NOMO-1 treated with DMSO at 0.1 percent for 48 hours (cell line): ENCODE data around the gene DLGAP3.
A peak's percentile ranks its signal among the peaks of the same experiment; 100 is the strongest.

Experiments
- DNase-seq: peaks from one replicate; lab custom pipeline; 2025; ENCODE audit not compliant: unreplicated experiment; lab: John Stamatoyannopoulos, UW

Gene DLGAP3

DNA sequence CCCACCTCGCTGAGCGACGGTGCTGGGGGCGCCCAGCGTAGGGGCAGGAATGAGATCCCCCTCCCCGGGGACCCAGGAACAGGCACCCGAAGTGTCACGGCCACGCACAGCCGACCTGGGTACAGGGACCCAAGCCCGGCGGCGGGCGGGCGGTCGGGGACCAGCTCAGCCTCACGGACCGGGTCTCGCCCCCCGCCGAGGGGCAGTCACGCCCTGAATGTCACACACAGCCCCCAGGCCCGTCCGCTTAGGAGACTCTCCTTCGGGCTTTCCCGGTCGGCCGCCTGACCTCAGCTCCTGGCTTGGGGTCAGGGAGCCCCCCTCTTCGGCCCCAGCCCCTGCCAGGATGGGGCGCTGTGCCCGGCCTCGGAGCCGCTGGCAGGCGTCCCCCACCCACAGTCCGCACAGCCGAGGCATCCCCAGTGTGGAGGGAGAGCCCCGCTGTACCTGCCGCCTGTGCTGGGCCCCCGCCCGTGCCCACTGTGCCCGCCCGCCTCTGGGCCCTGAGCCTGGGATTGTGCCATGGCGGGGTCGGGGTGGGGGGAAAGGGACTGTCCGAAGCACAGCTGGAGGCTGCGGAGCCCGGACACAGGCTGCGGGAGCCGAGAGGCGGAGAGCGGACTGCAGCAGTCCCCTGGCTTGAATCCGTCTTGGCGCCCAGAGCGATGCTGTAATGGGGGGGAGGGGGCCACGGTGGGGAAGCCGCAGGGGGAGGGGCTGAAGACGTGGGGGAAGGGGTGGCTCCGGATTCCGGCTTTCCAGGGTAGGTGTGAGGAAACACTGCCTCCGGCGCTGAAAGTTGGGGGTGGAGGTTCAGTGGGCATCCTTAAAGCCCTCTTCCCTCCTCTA, 627 bp upstream of the DLGAP3 start:
- no peak for DNase-seq

DNA sequence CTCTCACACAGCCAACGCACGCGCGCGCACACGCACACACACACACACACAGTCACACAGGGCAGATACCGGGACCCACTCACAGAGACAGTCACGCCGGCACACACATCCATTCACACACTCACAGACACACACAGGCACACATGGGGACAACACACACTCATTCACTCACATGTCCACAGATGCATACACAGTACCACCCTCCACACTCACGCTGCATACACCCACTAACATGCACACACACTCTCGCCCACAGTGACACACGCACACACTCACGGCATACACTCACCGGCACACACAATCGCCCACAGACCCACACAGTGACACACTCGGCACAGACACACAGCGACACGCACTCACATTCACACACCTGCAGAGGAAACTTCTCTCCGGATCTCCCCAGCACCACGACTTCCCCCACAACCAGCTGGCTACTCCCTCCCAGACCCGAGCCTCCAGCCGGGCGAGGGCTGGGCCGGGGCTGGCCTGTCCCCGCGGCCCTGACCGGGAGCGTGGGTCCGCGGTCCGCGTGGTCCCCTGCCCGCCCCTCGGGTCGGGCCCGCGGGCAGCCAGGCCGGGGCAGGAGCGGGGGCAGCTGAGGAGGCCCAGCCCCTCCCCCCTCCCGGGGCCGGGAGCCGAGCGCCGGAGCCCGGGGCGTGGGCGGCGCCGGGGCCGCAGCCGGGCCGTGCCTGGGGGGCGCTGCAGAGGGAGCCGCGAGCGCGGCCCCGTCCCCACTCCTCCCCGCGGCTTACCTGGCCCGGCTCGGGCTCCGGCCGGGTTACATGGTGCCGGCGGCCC, 552 bp downstream of the DLGAP3 start:
- no peak for DNase-seq

DNA sequence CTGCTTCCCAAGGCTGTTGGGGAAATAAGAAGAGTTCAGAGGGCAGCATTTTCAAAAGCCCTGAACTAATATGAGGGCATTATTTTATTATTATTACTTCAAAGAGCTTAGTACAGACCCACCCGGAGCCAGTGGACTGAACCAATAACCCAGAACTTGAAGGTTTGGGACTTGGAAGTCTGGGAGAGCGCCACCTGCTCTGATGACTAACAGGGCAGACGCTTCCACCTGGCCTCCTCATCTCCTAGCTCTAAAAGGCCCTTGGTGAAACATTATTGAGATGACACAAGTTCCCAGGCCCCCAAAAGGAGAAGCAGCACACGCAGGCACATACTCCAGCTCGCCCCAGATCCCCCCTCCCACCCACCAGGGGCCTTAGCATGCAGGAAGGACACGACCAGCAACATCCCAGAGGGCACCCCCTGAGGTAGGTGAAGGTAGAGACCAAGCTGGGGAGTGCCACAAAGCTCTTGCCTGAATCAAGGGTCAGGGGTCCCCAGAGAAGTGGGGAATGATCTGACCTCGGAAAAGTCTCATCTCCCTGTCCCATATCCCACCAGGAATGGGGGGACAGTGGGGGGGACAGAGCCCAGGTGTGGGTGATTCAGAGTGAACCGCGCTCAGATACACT, 1.3 kb downstream of the DLGAP3 start:
- no peak for DNase-seq

DNA sequence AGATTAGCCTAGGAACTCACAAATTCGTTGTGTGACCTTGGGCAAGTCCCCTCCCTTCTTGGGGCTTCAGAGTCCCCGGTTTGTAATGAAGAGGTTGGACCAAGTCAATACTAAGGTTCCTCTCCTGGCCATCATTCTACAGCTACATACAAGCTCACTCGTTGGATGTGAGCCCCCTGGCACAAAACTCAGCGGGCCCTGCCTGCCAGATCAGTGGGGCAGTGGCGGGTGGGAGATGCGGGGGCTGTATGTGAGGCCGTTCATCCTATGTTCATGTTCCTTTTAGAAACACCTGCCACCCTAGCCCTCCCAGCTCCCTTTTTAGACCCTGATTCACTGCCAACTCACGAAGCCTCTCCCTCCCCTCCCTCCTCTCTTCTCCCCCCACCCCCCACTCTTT, 2.1 kb downstream of the DLGAP3 start:
- no peak for DNase-seq

DNA sequence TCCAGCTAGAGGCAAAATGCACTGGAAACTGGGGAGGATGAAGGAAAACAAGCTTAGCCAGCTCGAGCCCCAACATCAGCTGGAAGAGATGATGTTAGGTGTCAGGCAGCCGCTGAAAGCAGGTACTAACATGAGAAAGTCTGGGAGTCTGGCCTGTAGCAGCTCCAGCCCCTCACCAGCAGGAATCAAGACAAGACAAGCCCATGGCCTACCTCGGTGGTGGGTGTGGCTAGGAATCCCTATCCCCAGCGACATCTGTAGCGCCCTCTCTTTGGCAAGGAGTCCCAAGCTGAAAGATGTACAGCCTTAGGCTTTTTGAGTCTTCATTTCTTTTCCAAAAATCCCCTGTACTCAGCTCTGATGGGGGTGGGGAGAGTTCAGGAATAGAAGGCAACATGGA, 2.6 kb downstream of the DLGAP3 start:
- DNase-seq: no peak

DNA sequence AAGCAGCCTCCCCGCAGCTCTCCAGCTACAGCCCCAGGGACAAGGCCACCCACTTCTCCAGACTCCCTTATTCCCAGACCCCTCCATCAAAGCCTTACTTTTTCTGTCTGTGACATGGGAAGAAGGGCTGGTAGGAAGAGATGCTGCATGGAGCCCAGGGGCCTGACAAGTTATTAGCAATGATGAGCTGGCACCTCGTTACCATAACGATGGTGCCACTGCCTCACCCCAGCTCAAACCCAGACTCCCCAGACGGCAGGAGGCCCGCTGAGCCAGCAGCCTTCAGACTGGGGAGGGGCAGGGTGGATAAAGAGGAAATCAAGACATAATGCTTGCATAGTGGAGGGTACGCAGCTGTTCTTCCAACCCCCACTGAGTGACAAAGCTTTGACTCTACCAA, 3.3 kb downstream of the DLGAP3 start:
- DNase-seq: no peak

DNA sequence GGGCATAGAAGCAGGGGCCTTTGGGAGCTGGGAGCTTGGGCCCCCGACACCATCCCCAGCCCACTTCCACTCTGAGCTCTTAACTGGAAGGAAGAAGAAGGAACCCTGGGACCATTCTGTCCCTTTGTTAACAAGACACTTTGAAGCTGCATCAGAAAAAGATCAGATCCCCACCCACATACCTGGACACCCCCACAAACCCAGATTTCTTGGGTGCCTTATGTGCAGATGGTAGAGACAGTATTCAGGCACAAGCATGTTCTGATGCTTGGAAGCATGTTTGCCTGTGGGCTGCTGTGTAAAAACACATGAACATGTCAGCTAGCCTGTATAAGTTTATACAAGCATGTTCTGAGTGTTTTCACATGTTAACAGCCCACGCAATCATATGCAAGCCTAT, 3.7 kb downstream of the DLGAP3 start:
- DNase-seq: no peak

DNA sequence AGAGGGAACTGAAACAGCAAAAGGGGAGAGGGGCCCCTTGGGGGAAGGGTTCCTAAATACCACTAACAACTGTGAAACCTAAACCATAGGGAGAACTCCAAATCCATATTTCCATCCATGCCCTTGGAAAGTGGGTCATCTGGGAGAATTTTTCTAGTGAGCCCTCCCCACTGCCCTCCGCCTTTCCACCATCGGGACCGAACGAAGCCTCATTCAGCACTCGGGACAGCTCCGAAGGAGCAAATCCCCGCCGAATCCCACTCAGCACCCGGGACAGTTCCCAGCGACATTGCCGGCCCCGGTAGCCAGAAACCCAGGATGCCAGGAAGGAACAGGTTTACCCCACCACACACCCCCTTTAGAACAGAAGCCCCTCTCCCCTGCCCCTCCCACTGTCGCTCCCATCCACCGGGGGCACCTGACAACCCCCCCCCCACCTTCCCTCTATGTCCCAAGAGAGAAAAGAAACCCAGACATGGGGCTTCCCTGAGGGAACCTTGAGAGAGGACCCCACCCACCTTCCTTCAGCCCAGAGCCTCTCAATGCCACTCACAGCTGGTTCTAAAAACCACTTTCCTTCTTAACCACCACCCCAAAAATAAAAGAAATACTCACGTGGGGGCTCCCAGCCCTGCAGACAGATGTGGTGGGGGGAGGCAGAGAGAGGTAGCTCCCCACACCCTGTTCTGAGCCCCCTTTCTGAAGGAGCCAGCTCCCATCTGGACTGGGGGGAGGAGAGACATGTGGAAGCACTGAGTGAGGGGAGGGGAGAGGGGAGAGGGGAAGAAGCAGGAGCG, 4.5 kb downstream of the DLGAP3 start:
- peak; percentile 16 for DNase-seq

DNA sequence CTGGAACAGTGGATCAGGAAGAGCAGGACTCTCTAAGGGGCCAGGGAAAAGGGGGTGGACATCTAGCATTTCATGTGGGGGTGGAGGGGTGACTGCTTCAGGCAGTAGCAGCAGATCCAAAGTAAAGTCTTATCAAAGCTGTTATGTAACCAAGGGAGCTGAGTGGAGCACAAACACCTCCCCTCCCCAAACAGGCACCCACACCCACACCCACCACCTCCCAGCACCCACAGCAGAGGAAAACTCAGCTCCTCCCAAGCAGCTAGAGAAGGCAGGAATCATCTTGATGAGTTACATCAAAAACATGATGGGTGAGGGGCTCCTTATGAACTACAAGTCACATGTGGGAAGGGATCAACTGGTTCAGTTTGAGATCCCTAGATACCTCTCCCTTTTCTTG, 6.0 kb downstream of the DLGAP3 start:
- no peak for DNase-seq

DNA sequence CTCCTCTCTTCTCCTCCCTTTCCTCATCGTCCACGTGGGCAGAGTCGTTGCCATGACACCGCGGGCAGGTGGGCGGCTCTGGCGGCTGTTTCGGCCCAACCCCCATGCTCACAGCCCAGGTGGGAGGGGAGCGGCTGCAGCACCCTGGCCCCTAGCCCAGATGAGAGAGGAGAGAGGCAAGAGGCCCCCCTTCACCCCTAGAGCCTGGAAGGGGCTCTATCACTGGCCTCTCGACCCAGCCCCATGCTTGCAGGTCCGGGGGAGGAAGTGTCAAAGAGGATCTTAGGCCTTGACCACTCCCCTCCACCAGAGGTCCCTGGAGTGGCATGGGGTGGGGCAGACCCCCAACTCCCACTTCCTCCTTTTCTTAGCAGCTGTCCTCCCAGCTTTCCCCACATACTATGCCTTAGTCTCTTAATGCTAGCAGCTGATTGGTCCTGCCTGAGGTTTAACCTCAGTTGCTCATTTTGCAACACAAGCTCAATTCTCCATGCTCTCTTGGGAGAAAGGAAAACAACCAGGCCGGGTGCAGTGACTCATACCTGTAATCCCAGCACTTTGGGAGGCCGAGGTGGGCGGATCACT, 10.4 kb downstream of the DLGAP3 start:
- DNase-seq: peak; percentile 70

DNA sequence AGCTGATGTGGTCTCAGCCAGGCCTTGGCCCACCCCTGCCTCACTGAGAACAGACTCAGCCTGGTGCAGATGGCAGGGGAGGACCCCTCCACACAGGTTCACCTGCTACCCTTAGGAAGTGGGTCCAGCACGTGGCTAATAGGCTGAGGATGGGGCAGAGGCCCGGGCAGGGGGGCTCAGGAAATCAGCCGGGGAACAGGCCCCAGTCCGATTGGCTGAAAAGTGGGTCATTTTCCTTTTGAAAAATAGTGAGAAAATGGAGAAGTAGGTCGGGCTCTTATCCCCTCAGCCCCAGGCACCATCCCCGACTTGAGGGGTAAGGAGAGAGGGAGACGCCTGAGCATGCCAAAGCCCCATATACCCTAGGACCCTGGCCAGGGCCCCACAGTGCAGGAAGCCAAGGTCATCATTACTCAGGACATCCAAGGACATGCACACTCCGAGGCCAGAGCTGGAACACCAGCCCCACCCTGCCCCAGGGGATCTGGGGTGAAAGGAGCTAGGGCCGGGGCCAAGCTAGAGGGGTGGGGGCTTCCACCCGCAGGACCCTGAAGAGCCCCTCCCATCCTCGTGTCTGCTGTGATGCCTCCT, 11.0 kb downstream of the DLGAP3 start:
- no peak for DNase-seq

DNA sequence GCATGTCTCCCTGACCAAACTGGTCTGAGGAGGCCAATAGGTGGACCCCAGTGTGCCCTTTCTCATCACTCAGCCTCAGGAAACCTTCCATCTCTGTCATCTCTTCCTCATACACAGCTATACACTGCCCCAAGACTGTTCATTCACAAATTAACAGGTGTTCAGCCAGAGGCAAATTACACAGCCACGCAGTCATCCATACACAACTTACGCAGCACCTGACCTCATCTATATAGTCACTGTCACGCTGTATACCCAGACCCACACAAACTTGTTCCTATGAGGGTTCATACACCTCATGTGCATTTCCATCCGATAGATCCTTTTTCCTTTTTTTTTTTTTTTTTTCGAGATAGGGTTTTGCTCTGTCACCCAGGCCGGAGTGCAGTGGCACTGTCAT, 12.4 kb downstream of the DLGAP3 start:
- no peak for DNase-seq

DNA sequence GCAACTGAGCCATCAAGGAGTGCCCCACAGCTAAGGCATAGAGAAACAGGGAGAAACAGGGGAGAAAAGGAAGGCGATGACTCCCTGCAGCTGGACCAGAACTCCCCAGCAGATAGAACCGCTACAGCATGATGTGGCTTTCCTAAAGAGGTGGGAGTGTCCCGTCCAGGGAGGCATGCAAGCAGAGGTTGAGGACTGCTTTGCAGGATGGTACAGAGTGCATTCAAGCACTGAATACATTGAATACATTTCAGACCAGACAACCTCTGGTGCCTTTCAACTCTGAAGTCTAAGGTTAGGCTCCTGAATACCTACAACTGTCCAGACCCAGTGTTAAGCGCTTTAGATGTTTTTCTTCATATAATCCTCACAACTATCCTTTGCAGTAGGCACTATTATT, 13.3 kb downstream of the DLGAP3 start:
- DNase-seq: no peak

DNA sequence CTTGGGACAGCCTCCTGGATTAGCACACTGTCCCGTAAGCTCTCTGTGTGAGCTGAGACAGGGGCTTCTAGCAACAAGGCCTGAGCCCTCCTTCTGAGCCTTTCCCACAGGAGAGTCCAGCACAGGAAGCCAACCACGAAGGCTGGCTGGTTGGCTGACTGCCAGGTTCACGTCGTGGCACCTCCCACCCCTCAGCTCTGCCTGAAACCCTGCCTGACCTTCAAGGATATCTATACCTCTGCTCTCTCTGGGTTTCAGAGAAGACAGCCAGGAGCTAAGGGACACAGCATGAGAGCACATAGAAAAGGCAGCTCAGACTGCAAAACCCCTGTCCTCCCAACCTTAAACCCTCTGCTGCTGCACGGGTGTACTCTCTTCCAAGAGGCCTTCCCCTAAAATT, 13.9 kb downstream of the DLGAP3 start:
- no peak for DNase-seq

DNA sequence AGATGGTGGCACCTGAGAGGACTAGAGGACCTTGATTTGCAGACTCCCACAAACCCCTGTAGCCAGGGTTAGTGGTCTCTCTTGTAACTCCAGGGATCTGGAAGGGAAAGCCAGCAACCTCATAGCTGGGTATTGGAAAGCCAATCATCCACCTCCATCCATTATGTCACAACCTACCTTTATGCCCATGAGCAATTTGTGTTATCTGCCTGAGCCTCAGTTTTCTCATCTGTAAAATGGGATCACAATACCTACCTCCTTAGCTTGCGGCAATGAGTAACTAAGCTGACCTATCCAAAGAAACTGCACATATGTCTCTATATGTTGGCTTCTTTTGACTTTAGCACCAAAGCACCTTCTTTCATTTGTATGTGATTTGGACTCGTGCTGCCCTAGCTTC, 14.5 kb downstream of the DLGAP3 start:
- DNase-seq: no peak

DNA sequence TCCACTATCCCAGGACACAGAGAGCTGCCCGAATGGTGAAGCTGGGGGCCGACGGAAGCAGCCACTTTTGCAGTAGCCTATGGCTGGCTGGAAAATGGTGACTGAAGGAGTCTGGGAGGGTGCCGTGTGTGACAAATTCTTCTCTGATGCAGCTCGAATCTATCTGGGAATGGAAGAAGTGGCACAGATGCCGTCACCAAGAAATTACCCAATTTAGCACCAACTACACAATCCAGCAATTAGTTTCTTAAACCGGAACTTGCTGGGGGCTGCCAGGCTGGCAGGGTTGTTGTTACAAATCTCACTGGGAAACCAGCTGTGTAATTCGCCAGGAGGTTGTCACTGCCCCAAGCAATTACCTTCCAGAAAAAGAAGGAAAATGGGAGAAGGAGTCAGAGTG, 18.0 kb downstream of the DLGAP3 start:
- peak; percentile 17 for DNase-seq

DNA sequence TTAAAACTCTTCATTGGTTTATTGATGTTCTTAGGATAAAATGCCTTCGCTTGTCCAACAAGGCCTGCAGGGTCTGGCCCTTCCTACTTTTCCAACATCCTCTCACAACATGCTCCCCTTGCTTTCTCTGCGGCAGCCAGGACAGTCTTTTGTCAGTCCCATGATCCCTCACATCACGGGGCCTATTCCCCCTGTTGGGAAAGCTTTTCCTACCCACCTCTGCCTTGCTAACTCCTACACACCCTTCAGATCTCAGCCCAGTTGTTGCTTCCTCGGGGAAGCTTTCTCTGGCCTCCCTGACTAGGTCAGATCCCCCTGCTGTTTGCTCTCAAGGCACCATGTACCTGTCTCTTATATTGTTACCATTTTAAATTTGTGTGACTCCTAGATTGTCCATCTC, 19.0 kb downstream of the DLGAP3 start:
- no peak for DNase-seq

DNA sequence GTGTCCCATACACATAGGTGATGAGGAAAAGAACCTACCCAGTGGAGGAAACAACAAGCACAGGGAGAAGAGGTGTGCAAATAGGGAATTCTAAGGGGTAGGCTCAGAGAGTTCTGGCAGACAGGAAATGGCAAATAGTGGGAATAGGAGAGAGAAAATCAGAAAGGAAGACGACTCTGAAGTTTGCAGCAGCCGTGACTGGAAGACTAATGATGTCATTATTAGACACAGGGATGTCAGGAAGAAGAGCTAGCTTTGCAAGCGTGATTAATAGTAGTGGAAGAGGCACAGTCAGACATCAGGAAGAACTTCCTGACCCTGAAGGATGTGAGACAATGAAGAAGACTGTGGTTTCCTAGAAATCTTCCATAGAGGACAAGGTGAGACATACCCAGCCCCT, 21.1 kb downstream of the DLGAP3 start:
- DNase-seq: no peak

DNA sequence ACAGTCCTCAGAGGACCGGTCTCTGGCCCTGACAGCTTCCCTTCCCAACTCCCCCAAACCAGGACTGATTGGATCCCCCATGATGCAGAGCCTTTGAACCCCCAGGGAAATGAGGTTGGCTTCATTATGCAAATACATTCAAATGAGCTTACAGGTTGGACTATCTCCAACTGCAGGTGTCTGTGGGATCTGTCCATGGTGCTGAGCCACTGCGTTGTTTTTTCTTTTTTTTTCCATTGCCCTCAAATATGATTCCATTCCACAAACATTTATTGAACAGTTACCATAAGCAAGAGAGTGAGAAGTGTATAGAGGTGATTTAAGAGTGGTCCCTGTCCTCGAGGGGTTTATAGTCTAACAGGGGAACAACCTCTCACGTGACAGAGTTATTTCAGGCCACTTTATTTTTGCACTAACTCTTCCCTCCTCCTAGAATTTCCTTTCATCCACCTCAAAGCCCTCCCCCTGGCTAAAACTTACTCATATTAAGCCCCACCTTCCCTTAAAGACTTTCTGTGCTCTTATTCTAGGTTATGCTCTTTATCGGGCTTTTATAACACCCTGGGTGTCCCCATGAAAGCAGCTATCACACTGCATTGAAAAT, 21.9 kb downstream of the DLGAP3 start:
- DNase-seq: no peak

DNA sequence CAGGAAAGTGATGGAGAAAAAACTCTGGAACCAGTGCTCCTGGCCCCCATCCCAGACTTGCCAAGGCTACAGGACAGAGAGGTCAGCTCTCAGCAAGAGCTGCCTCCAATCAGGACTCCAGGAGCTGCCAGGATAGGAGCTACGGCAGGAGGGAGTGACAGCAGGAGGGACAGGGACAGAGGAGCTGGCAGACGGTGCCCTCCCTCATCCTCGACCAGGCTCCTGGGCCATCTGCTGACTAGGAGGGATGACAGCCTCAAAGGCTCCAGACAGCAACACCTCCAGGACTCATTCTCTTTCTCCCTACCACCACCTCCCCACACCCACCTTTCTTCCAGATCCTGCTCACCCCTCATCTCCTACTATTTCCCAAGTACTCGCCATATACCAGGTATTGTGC, 22.7 kb downstream of the DLGAP3 start:
- DNase-seq: no peak
